ENCODE data around the gene SGCG. TPM values are rescaled to one million over a fixed set of nuclear protein-coding genes. Genes with fewer than 3 reads are reported as not detected.

The SGCG gene
- total RNA-seq, 1 experiment from 2014 or later = 0.15 TPM

DNA sequence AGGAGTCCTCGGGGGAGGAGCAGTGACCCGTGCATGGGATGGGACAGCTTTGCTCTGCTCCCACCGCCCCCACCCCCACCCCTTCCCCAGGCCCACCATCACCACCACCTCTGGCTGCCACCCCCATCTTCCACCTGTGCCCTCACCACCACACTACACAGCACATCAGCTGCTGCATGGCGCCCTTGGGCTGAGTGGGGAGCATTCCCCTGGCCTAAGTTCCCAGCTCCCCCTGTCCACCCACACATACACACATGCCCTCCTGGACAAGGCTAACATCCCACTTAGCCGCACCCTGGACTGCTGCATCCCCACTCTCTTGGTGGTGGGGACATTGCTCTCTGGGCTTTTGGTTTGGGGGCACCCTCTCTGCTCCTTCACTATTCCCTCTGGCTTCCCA lies 46.2 kb upstream of the SGCG start:
- POLR2A ChIA-PET = no interaction called here
- ATAC-seq = no peak

More for the DNA sequence above, 46.2 kb upstream of the SGCG start:
- Histone ChIP-seq H3K9me3 (ENCODE audit: control insufficient read depth in 1 of 2, insufficient read depth in 1 of 2, low read depth in 1 of 2, low read length in 2 of 2) (no peaks in the 10 kb centered on the region), H3K4me1 (ENCODE audit: control insufficient read depth in 1 of 2, insufficient read depth in 2 of 2, low read length in 2 of 2) (no peaks in the 10 kb centered on the region), H3K27ac (ENCODE audit: low read depth, low read length) (no peak overlapping the region), H3K36me3 (ENCODE audit: control insufficient read depth in 1 of 2, insufficient read depth in 2 of 2, low read length in 2 of 2) (no peaks in the 10 kb centered on the region), H4K20me1 (ENCODE audit: insufficient read depth) (no peaks in the 10 kb centered on the region), H3K27me3 (ENCODE audit: insufficient read depth, low read length) (no peaks in the 10 kb centered on the region), H3K4me3 (replicated peaks in 1 of 2; ENCODE audit: low read depth in 1 of 2, low read length in 2 of 2) (no peak overlapping the region), H3K9ac (ENCODE audit: low read length) (no peak overlapping the region), H3K9me2 (ENCODE audit: insufficient read depth) (no peaks in the 10 kb centered on the region), H3K4me2 (ENCODE audit: low read length) (no peak overlapping the region), H2AFZ (ENCODE audit: low read depth, low read length, poor library complexity, severe bottlenecking) (no peak overlapping the region), H3K79me2 (ENCODE audit: insufficient read depth, low read length) (no peaks in the 10 kb centered on the region)
- ChIA-PET RAD21 (ENCODE audit: low non-redundant PET in 1 of 2, low total read pairs in 2 of 2, uncharacterized antibody in 2 of 2, unreplicated experiment in 2 of 2) (no interaction called here), CTCF (no interaction called here)
- no TSS peak for BruUV-seq (replicated peaks)
- intact Hi-C loops (cut with micrococcal nuclease) = no loop called here
- no peak for TF ChIP-seq RAD21 (IDR thresholded peaks at IDR 0.05; ENCODE audit: low read depth)
- TF ChIP-seq, protein P1, sequence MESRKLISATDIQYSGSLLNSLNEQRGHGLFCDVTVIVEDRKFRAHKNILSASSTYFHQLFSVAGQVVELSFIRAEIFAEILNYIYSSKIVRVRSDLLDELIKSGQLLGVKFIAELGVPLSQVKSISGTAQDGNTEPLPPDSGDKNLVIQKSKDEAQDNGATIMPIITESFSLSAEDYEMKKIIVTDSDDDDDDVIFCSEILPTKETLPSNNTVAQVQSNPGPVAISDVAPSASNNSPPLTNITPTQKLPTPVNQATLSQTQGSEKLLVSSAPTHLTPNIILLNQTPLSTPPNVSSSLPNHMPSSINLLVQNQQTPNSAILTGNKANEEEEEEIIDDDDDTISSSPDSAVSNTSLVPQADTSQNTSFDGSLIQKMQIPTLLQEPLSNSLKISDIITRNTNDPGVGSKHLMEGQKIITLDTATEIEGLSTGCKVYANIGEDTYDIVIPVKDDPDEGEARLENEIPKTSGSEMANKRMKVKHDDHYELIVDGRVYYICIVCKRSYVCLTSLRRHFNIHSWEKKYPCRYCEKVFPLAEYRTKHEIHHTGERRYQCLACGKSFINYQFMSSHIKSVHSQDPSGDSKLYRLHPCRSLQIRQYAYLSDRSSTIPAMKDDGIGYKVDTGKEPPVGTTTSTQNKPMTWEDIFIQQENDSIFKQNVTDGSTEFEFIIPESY (IDR thresholded peaks at IDR 0.05; ENCODE audit: extremely low read depth, insufficient replicate concordance, low read length) = no peak
- TF ChIP-seq EGR1 (IDR thresholded peaks at IDR 0.05; ENCODE audit: low read depth) = no peak
- TF ChIP-seq FOSL1 (IDR thresholded peaks at IDR 0.05; ENCODE audit: low read depth) = no peak
- no peak for TF ChIP-seq EZH2 (IDR thresholded peaks at IDR 0.05)
- TF ChIP-seq EZH2phosphoT487 (IDR thresholded peaks at IDR 0.05; ENCODE audit: borderline replicate concordance) = no peak
- TF ChIP-seq POLR2A (IDR thresholded peaks at IDR 0.05; ENCODE audit: borderline replicate concordance, extremely low read depth, insufficient read depth, insufficient read length) = no peak
- no peak for TF ChIP-seq CEBPB (IDR thresholded peaks at IDR 0.05; ENCODE audit: low read depth)
- TF ChIP-seq YY1 (IDR thresholded peaks at IDR 0.05; ENCODE audit: extremely low read depth, insufficient replicate concordance, low read depth, low read length) = no peak
- TF ChIP-seq TCF7L2 (IDR thresholded peaks at IDR 0.05; ENCODE audit: borderline replicate concordance, extremely low read depth, insufficient read depth, insufficient read length) = no peak
- no peak for TF ChIP-seq JUND (IDR thresholded peaks at IDR 0.05)
- no peak for TF ChIP-seq POLR2AphosphoS5 (IDR thresholded peaks at IDR 0.05; ENCODE audit: low read depth, low read length)
- TF ChIP-seq, protein P2, sequence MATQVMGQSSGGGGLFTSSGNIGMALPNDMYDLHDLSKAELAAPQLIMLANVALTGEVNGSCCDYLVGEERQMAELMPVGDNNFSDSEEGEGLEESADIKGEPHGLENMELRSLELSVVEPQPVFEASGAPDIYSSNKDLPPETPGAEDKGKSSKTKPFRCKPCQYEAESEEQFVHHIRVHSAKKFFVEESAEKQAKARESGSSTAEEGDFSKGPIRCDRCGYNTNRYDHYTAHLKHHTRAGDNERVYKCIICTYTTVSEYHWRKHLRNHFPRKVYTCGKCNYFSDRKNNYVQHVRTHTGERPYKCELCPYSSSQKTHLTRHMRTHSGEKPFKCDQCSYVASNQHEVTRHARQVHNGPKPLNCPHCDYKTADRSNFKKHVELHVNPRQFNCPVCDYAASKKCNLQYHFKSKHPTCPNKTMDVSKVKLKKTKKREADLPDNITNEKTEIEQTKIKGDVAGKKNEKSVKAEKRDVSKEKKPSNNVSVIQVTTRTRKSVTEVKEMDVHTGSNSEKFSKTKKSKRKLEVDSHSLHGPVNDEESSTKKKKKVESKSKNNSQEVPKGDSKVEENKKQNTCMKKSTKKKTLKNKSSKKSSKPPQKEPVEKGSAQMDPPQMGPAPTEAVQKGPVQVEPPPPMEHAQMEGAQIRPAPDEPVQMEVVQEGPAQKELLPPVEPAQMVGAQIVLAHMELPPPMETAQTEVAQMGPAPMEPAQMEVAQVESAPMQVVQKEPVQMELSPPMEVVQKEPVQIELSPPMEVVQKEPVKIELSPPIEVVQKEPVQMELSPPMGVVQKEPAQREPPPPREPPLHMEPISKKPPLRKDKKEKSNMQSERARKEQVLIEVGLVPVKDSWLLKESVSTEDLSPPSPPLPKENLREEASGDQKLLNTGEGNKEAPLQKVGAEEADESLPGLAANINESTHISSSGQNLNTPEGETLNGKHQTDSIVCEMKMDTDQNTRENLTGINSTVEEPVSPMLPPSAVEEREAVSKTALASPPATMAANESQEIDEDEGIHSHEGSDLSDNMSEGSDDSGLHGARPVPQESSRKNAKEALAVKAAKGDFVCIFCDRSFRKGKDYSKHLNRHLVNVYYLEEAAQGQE (IDR thresholded peaks at IDR 0.05; ENCODE audit: low read depth) = no peak
- no peak for TF ChIP-seq ELF1 (IDR thresholded peaks at IDR 0.05; ENCODE audit: borderline replicate concordance, low read depth)
- TF ChIP-seq CBX3 (IDR thresholded peaks at IDR 0.05; ENCODE audit: low read depth) = no peak
- no peak for TF ChIP-seq SRF (IDR thresholded peaks at IDR 0.05; ENCODE audit: low read depth)
- DNase-seq (ENCODE audit: low read depth, low spot score) = no peak

Data from HCT116 (cell line).